Activated CD8-positive, alpha-beta memory T cell treated with anti-CD3 and anti-CD28 coated beads, Interleukin-2, amount 10 ng/mL, durations not matched to agents 7 days and 5 days (primary cell): Measurements from ENCODE around the gene LYRM9. TPM values are rescaled to one million over a fixed set of nuclear protein-coding genes. Genes with fewer than 3 reads are reported as not detected.
"Not testable (repeated sequence)": the region's sequence is repeated elsewhere in the genome, so short reads cannot be mapped to it uniquely, and the experiment has no call there.

Experiments
- ATAC-seq: fragments of 150-1000 bp; cut with Tn5 transposase; one replicate; pipeline ENCODE4 v1.10.0; 2021; ENCODE audit warnings: moderate library complexity
- CTCF ChIA-PET: fragments of 350-600 bp; sonication (Branson Sonifier 250); formaldehyde crosslinking; loops from one replicate; lab custom pipeline; 2021; ENCODE audit warnings: antibody characterized with exemption; lab: Charles Lee
- DNase-seq: peaks from one replicate; pipeline ENCODE4 v3.0.0-alpha.2; 2020
- H3K27ac Mint-ChIP-seq: one replicate; pipeline ENCODE4 v1.8.0; 2021; ENCODE audit warnings: mild to moderate bottlenecking, mixed read lengths
- H3K27me3 Mint-ChIP-seq: one replicate; pipeline ENCODE4 v1.8.0; 2021; ENCODE audit warnings: mixed read lengths
- H3K36me3 Mint-ChIP-seq: one replicate; pipeline ENCODE4 v1.8.0; 2021; ENCODE audit warnings: mild to moderate bottlenecking, mixed read lengths
- H3K4me1 Mint-ChIP-seq: one replicate; pipeline ENCODE4 v1.8.0; 2021; ENCODE audit warnings: mixed read lengths
- H3K4me3 Mint-ChIP-seq: one replicate; pipeline ENCODE4 v1.8.0; 2021; ENCODE audit warnings: mild to moderate bottlenecking, moderate library complexity, mixed read lengths
- H3K9me3 Mint-ChIP-seq: one replicate; pipeline ENCODE4 v1.8.0; 2022; ENCODE audit warnings: low read depth, mixed read lengths
- total RNA-seq, 2 experiments: library from RNA; stranded (reverse); gene quantifications; one replicate each; pipeline ENCODE4 v1.2.3, GENCODE V29; 2021

The LYRM9 gene
- total RNA-seq, 2 experiments from 2014 or later: 1.7 to 5.1 TPM

DNA sequence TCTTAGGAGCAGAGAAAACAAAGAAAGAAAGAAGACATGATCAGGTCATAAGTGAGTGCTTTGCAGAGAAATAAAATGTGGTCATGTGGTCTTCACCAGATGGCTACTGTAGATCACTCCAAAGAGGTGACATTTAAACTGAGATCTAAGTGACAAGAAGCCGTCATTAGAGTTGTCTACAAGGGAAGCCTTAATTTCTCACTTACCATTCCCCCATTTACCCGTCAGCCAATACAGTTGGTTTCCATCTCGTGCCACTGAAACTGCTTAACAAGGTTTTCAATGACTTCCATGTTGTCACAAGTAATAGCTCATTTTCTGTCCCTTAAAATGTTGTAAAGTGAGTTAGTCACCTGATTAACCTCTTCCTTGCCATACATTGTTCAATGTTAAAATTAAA, 6.4 kb upstream of the LYRM9 start:
- no peak for ATAC-seq
- DNase-seq: no peak
- H3K9me3 Mint-ChIP-seq: no peaks in the 10 kb centered on the region
- no peaks in the 10 kb centered on the region for H3K4me1 Mint-ChIP-seq
- no peaks in the 10 kb centered on the region for H3K36me3 Mint-ChIP-seq
- no peak overlapping the region for H3K4me3 Mint-ChIP-seq
- CTCF ChIA-PET: interaction anchor here (1.3 to 1.4 kb wide), 2 partner anchors 94 to 143 kb away, joined by 4 read pairs; no protein-coding TSS in a partner anchor
- peaks cover 40% of the 10 kb centered on the region for H3K27me3 Mint-ChIP-seq
- no peak overlapping the region for H3K27ac Mint-ChIP-seq

DNA sequence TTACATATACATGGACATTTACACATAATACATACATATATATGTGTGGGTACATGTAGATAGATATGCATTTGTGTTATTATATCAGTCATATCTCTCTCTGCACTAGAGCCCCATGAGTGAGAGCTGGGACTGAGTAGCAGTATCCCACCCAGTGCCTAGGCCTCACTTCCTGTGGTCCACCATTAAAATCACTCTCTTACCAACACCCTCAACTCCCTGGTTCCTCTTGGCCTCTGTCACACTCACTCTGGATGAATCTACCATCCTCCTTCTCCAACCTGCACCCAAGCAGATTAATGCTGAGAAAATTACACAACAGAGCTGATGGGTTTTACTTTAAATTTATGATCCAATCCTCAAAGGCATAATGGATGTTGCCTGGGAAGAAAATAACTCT, 4.9 kb upstream of the LYRM9 start:
- Mint-ChIP-seq H3K27me3 (peaks cover 39% of the 10 kb centered on the region), H3K9me3 (no peaks in the 10 kb centered on the region), H3K27ac (no peak overlapping the region), H3K4me1 (peaks cover 8% of the 10 kb centered on the region), H3K4me3 (no peak overlapping the region), H3K36me3 (no peaks in the 10 kb centered on the region)
- DNase-seq (no peak), ATAC-seq (no peak)
- CTCF ChIA-PET: interaction anchor here (1.3 kb wide), 1 partner anchor 142 kb away, joined by 4 read pairs; no protein-coding TSS in a partner anchor

DNA sequence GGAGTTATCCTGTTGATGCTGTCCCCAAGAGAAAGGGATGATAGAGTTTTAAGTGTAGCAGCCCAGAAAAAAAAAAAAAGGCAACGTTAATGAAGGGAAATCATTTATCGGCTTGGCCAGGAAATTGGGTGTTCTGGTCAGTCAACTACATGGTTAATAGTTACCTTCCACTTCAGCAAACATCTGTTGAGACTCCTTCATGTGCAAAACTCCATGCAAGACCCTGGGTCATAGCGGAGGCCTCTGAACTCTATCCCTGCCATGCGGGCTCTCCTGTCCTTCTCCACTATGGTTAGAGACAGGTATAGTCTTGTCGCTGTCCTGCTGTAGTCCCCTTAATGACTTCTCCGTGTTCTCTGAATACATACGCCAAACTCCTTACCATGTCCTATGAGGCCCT, 3.5 kb upstream of the LYRM9 start:
- CTCF ChIA-PET: interaction anchor here (1.0 kb wide), 1 partner anchor 91 kb away, joined by 3 read pairs; no protein-coding TSS in a partner anchor
- ATAC-seq (no peak), DNase-seq (no peak)
- Mint-ChIP-seq H3K36me3 (no peaks in the 10 kb centered on the region), H3K9me3 (no peaks in the 10 kb centered on the region), H3K27ac (no peak overlapping the region), H3K27me3 (peaks cover 35% of the 10 kb centered on the region), H3K4me1 (peaks cover 12% of the 10 kb centered on the region), H3K4me3 (no peak overlapping the region)

DNA sequence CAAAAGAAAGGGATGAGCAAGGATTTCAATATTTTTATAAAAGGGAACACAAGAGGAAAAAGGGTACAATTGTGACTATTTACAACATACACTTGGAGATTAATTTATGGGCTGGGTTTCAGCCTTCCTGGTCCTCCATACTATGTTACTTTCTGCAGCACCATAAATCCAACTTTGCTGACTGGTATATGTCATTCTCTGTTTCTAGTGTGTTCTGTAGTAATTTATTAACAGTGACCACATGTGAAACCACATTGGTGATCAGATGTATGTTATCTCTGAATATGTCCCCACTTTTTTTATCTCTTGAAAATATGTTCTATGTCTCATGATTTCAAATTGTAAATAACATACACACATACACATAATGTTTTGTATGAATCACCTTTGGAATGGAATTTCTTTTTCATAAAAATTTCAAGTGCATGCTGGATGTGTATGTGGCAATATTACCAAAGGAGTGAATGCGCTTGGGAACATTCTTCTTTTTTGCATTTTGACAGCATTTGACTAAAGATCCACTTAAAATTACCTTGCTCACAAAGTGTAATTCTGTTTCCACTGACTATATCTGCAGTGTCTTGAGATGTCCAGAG, 2.9 kb upstream of the LYRM9 start:
- H3K27me3 Mint-ChIP-seq: peaks cover 35% of the 10 kb centered on the region
- H3K27ac Mint-ChIP-seq: no peak overlapping the region
- H3K36me3 Mint-ChIP-seq: no peaks in the 10 kb centered on the region
- ATAC-seq (no peak), DNase-seq (no peak)
- CTCF ChIA-PET: no interaction called here
- peaks cover 12% of the 10 kb centered on the region for H3K4me1 Mint-ChIP-seq
- H3K9me3 Mint-ChIP-seq: no peaks in the 10 kb centered on the region
- H3K4me3 Mint-ChIP-seq: no peak overlapping the region

DNA sequence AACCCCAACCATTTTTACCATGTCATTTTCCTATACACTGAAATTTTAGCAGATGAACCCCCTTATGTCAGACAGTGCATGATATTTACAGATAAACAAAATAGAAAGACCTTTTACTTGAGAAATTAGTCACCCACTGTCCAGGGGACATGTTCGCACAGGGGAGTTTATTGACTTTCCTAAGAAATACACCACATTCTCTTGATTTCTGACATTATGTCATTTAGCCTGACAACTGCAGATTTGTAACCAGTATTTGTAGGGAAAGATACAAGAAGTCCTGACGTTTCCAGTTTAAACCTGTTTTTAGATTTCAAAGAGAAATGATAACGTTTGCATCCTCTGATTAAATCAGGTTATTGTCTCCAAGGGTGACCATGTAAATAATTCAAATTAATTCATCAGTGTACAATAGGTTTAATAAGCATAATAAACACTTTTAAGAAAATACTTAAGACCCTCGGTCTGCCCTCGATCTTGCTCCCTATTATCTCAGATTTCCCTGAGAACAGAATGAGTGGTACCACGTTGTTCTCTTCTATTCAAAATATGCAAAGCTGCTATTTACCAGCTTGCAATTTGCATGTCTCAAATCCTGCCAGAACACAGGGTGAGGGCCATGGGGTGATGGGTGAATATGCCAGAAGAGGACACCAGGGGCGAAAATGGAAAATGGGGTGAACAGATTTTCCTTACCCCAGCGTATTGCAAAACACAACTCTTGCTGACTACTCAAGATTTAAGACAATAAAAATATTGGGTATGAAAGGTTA, 2.1 kb upstream of the LYRM9 start:
- Mint-ChIP-seq H3K36me3 (no peaks in the 10 kb centered on the region), H3K4me3 (no peak overlapping the region), H3K4me1 (peaks cover 12% of the 10 kb centered on the region), H3K27me3 (peaks cover 35% of the 10 kb centered on the region), H3K27ac (no peak overlapping the region), H3K9me3 (no peaks in the 10 kb centered on the region)
- no peak for DNase-seq
- no peak for ATAC-seq
- CTCF ChIA-PET: interaction anchor here (1.6 to 7.6 kb wide), 5 partner anchors 12 to 139 kb away, joined by 4 to 183 read pairs (median 53); partner anchors contain the start of gene NOS2

DNA sequence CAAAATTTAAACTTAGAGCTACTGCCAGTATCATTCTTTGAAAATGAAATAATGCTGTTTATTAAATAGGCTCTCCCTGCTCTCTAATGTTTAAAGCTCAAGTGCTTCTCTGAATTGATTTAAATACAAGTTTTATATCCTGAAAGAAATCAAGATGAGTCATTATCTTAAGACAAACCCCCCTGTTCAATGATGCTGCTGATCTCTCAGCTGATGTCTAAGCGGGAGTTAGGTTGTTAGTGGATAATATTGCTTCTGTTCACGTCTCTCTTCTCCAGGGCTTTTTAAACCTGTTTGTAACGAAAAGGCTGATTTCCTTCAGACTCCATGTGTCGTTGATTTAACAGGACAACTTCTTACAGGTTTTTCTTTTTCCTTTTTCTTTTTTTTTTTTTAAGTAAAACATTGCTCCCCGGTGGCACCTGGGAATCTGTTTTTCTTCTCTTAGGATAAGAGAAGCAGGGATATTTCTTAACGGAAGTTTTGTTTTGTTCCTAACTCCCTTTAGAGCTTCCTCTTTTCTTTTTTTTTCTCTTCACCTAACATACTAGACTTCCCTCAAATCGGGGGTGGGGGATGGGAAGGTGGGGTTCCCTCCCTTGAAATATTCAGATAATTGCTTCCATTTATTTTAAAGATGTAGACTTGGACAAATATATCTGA, 807 bp upstream of the LYRM9 start:
- no peaks in the 10 kb centered on the region for H3K36me3 Mint-ChIP-seq
- H3K4me1 Mint-ChIP-seq: peaks cover 13% of the 10 kb centered on the region
- DNase-seq (no peak), ATAC-seq (no peak)
- H3K4me3 Mint-ChIP-seq: peak overlapping the region; percentile 77
- peak overlapping the region; percentile 15 for H3K27ac Mint-ChIP-seq
- H3K27me3 Mint-ChIP-seq: peaks cover 32% of the 10 kb centered on the region
- H3K9me3 Mint-ChIP-seq: no peaks in the 10 kb centered on the region
- CTCF ChIA-PET: interaction anchor here (0.6 to 7.6 kb wide), 28 partner anchors 8 to 463 kb away, joined by 3 to 183 read pairs (median 4); partner anchors contain the start of genes IFT20, NOS2, POLDIP2 and TNFAIP1

DNA sequence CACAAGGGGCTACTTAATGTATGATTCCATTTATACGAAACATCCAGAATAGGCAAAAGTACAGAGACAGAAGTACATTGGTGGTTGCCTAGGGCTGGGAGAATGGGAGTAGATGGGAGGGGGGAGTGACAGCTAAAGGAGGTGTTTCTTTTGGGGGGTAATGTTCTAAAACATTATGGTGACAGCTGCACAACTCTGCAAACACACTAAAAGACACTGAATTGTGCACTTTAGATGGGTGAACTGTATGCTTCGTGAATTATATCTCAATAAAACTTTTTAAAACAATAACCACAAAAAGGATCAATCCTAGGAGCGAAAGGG, 661 bp downstream of the LYRM9 start:
- peaks cover 22% of the 10 kb centered on the region for H3K4me1 Mint-ChIP-seq
- CTCF ChIA-PET: interaction anchor here (0.6 to 7.6 kb wide), 11 partner anchors 9 to 358 kb away, joined by 3 to 183 read pairs (median 9); partner anchors contain the start of gene NOS2

DNA sequence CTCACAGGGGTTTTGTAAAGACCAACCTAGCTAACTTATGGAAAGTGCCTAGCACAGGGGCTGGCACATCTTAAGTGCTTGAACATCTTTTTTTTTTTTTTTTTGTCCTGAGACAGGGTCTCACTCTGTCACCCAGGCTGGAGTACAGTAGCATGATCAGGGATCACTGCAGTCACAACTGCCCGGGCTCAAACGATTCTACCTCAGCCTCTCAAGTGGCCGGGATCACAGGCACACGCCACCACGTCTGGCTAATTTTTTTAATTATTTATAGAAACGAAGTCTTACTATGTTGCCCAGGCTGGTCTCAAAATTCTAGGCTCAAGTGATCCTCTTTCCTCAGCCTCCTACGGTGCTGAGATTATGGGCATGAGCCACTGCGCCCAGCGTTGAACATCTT, 1.3 kb downstream of the LYRM9 start:
- H3K27ac Mint-ChIP-seq: no peak overlapping the region
- H3K9me3 Mint-ChIP-seq: no peaks in the 10 kb centered on the region
- peaks cover 27% of the 10 kb centered on the region for H3K27me3 Mint-ChIP-seq
- CTCF ChIA-PET: interaction anchor here (1.1 to 7.6 kb wide), 3 partner anchors 9 to 86 kb away, joined by 3 to 183 read pairs (median 60); partner anchors contain the start of gene NOS2
- H3K4me1 Mint-ChIP-seq: peaks cover 22% of the 10 kb centered on the region
- no peak for ATAC-seq
- no peak for DNase-seq
- peaks cover 1% of the 10 kb centered on the region for H3K36me3 Mint-ChIP-seq
- no peak overlapping the region for H3K4me3 Mint-ChIP-seq

More for the DNA sequence above, 661 bp downstream of the LYRM9 start:
- H3K36me3 Mint-ChIP-seq: no peaks in the 10 kb centered on the region
- peak overlapping the region; percentile 34 for H3K27ac Mint-ChIP-seq
- no peak for ATAC-seq
- peak overlapping the region; percentile 77 for H3K4me3 Mint-ChIP-seq
- no peaks in the 10 kb centered on the region for H3K9me3 Mint-ChIP-seq
- DNase-seq: no peak
- H3K27me3 Mint-ChIP-seq: peaks cover 30% of the 10 kb centered on the region

DNA sequence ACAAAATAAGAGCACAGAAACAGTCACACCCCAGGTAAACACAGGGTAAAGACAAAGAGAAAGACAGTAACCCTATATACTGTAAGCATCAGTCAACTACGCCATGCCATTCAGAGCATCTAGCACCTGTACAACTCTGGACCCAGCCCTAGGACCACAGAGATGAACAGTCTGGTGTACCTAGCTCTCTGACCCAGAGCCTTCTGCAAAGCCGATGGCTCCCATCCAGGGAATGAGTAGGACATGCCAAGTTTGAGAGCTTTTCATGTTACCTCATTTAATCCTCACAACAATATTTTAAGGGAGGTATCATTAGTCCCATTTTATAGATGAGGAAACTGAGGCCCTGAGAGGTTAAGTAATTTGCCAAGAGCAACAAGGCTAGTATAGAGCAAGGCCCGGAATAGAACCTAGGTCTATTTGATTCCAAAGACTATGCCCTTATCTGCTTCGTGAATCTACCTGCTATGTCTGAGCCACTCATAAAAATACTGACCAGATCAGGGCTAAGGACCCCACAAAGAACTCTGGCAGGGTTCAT, 3.4 kb downstream of the LYRM9 start:
- peaks cover 1% of the 10 kb centered on the region for H3K36me3 Mint-ChIP-seq

DNA sequence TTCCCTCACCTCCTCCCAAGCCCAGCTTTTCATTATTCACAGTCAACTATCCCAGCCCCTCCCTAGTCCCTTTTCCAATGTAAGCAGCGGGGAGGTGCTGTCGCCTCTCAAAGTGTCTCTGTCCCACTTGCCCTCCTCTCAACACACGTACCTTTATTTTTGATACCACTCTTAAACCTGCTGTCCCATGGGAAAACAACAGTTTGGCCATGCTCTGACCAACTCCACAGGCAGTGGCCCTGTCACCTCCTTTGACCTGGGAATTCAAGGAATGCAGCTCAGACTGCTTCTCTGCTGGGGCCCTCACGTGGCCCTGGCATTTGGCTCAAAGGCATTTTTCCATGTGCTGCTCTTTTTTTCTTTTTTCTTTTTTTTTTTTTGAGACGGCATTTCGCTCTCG, 4.2 kb downstream of the LYRM9 start:
- no peak for ATAC-seq
- no peak overlapping the region for H3K27ac Mint-ChIP-seq
- H3K27me3 Mint-ChIP-seq: peaks cover 8% of the 10 kb centered on the region
- H3K36me3 Mint-ChIP-seq: peaks cover 1% of the 10 kb centered on the region
- no peak for DNase-seq
- no peaks in the 10 kb centered on the region for H3K9me3 Mint-ChIP-seq
- H3K4me1 Mint-ChIP-seq: peaks cover 32% of the 10 kb centered on the region
- no peak overlapping the region for H3K4me3 Mint-ChIP-seq
- CTCF ChIA-PET: interaction anchor here (1.5 to 7.6 kb wide), 2 partner anchors 9 to 84 kb away, joined by 5 to 183 read pairs; partner anchors contain the start of gene NOS2

More for the DNA sequence above, 3.4 kb downstream of the LYRM9 start:
- Mint-ChIP-seq H3K9me3 (no peaks in the 10 kb centered on the region), H3K27me3 (peaks cover 10% of the 10 kb centered on the region), H3K27ac (no peak overlapping the region), H3K4me3 (no peak overlapping the region), H3K4me1 (peaks cover 34% of the 10 kb centered on the region)
- no peak for DNase-seq
- no peak for ATAC-seq
- CTCF ChIA-PET: interaction anchor here (0.6 to 7.6 kb wide), 5 partner anchors 10 to 562 kb away, joined by 3 to 183 read pairs (median 5); partner anchors contain the start of gene NOS2

DNA sequence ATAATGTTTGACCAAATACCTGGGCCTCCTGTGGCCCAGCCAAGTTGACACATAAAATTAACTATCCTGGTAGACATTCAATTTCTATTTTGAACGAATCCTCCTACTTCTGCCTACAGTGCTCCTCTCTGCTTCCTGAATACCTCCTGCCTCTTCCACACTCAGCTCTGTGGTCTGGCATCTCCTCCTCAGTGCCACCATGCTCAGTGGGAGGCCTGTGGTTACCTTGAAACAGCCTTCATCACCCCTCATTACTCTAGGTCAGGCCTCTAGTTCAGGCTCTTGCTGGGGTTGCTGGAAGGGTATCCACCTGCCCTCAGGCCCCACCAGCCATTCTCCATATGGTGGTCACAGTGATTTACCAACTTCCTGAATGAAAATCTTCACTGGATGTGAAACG, 5.1 kb downstream of the LYRM9 start:
- DNase-seq (no peak), ATAC-seq (no peak)
- Mint-ChIP-seq H3K4me3 (no peak overlapping the region), H3K9me3 (no peaks in the 10 kb centered on the region), H3K27me3 (peaks cover 6% of the 10 kb centered on the region), H3K36me3 (peaks cover 1% of the 10 kb centered on the region), H3K27ac (no peak overlapping the region), H3K4me1 (peaks cover 26% of the 10 kb centered on the region)
- CTCF ChIA-PET: interaction anchor here (1.5 to 7.6 kb wide), 2 partner anchors 8 to 83 kb away, joined by 5 to 183 read pairs; partner anchors contain the start of gene NOS2

DNA sequence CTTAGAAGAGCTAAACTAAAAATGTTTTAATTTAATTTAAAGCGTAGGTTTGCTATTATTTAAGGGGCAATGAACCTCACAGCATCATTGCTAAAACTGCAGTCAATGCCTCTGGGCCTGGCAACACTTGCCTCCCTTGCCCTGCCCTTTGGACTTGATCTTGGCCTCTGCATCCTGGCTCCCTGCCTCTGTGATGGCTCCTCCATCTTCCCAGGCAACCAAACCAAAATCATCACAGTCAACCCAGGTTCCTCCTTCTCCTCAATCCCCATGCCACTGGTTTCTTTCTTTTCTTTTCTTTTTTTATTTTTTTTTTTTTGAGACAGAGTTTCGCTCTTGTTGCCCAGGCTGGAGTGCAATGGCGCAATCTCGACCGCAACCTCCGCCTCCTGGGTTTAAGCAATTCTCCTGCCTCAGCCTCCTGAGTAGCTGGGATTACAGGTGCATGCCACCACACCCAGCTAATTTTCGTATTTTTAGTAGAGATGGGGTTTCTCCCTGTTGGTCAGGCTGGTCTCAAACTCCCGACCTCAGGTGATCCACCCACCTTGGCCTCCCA, 6.7 kb downstream of the LYRM9 start:
- not testable (repeated sequence) for H3K9me3 Mint-ChIP-seq, H3K36me3 Mint-ChIP-seq, ATAC-seq, DNase-seq, H3K27ac Mint-ChIP-seq, H3K4me3 Mint-ChIP-seq, H3K27me3 Mint-ChIP-seq
- peaks cover 25% of the 10 kb centered on the region for H3K4me1 Mint-ChIP-seq
- CTCF ChIA-PET: interaction anchor here (1.5 to 13.4 kb wide), 3 partner anchors 7 to 129 kb away, joined by 3 to 571 read pairs (median 53); partner anchors contain the start of genes LYRM9 and NOS2
